Endothelial cell of umbilical vein (primary cell): Measurements from ENCODE around the gene SH3GL1. TPM values are rescaled to one million over a fixed set of nuclear protein-coding genes. Genes with fewer than 3 reads are reported as not detected.

Experiments
- BruUV-seq: library from RNA; stranded (reverse); fragments of 400-500 nt; replicated peaks from 2 replicates; lab custom pipeline; 2021; lab: Mats Ljungman, UMichigan
- CTCF ChIA-PET: fragments of 300-600, 350-600 bp; sonication (Branson Sonifier 250); formaldehyde crosslinking; loops from one replicate; lab custom pipeline; 2021; ENCODE audit warnings: antibody characterized with exemption, inconsistent platforms; lab: Charles Lee
- POLR2A ChIA-PET: fragments of 300-600, 350-600 bp; sonication (Branson Sonifier 250); formaldehyde crosslinking; loops from one replicate; lab custom pipeline; 2021; ENCODE audit warnings: antibody characterized with exemption, inconsistent platforms; lab: Charles Lee
- DNase-seq: peaks from one replicate; pipeline ENCODE4 v3.0.0-alpha.2; 2011; ENCODE audit warnings: low read depth, low spot score
- FAIRE-seq: peaks from 2 replicates; lab custom pipeline; 2011; peaks lifted over from hg19 to GRCh38; lab: Jason Lieb, UNC
- H2AFZ ChIP-seq: 2 replicates; pipeline ENCODE4 v1.6.0; 2012; ENCODE audit warnings: low read depth, low read length, control low read depth, inconsistent platforms
- H3K27ac ChIP-seq: 2 replicates; pipeline ENCODE4 v1.5.1; 2011; ENCODE audit warnings: low read depth, mild to moderate bottlenecking, control low read depth, low read length, moderate library complexity; ENCODE audit not compliant: insufficient read depth
- H3K27me3 ChIP-seq, 2 experiments: 2 replicates each; pipeline versions ENCODE4 v1.6.0 to v1.6.1; 2011; ENCODE audit warnings: low read length in 2 of 2, mixed read lengths in 1 of 2; ENCODE audit not compliant: control insufficient read depth in 2 of 2, insufficient read depth in 2 of 2
- H3K36me3 ChIP-seq, 2 experiments: 2 replicates in 1 of 2; 3 replicates in 1 of 2; pipeline ENCODE4 v1.5.1; 2011; ENCODE audit warnings: low read length in 2 of 2, mild to moderate bottlenecking in 1 of 2, moderate library complexity in 1 of 2; ENCODE audit not compliant: control insufficient read depth in 2 of 2, insufficient read depth in 2 of 2; ENCODE audit errors: extremely low read depth in 1 of 2
- H3K4me1 ChIP-seq: 3 replicates; pipeline ENCODE4 v1.5.1; 2011; ENCODE audit warnings: mild to moderate bottlenecking, low read length; ENCODE audit not compliant: control insufficient read depth, insufficient read depth; ENCODE audit errors: extremely low read depth
- H3K4me2 ChIP-seq: 2 replicates; pipeline ENCODE4 v1.6.1; 2011; ENCODE audit warnings: low read length, control low read depth, mixed read lengths; ENCODE audit not compliant: insufficient read depth
- H3K4me3 ChIP-seq, 3 experiments: fragments of 200-600 bp in 1 of 3; sonication (generic), shearing (Covaris generic) in 1 of 3; replicated peaks in 1 of 3; 2 replicates each; pipeline ENCODE4 v1.5.1; 2011 to 2016; ENCODE audit warnings: control low read depth in 3 of 3, low read length in 3 of 3, mild to moderate bottlenecking in 2 of 3, inconsistent platforms in 1 of 3, low read depth in 1 of 3, moderate library complexity in 1 of 3; ENCODE audit not compliant: insufficient read depth in 1 of 3
- H3K79me2 ChIP-seq: 2 replicates; pipeline ENCODE4 v1.6.0; 2012; ENCODE audit warnings: low read length, inconsistent platforms; ENCODE audit not compliant: control insufficient read depth, insufficient read depth
- H3K9ac ChIP-seq: replicated peaks from 2 replicates; pipeline ENCODE3; 2011; ENCODE audit warnings: low read length, control low read depth; ENCODE audit not compliant: insufficient read depth; ENCODE audit errors: extremely low read depth
- H3K9me1 ChIP-seq: replicated peaks from 3 replicates; pipeline ENCODE4 v1.6.0; 2011; ENCODE audit warnings: mild to moderate bottlenecking, low read length; ENCODE audit not compliant: control insufficient read depth, insufficient read depth; ENCODE audit errors: extremely low read depth
- H3K9me3 ChIP-seq: replicated peaks from 2 replicates; pipeline ENCODE4 v1.5.1; 2012; ENCODE audit warnings: low read length, inconsistent platforms; ENCODE audit not compliant: control insufficient read depth, insufficient read depth
- H4K20me1 ChIP-seq: replicated peaks from 2 replicates; pipeline ENCODE3; 2011; ENCODE audit warnings: mild to moderate bottlenecking, low read length; ENCODE audit not compliant: control insufficient read depth, insufficient read depth; ENCODE audit errors: extremely low read depth
- EZH2 ChIP-seq: IDR thresholded peaks from 2 replicates; pipeline ENCODE4 v1.6.1; 2012; ENCODE audit warnings: borderline replicate concordance, low read depth, mild to moderate bottlenecking, moderate library complexity, low read length, inconsistent platforms; ENCODE audit not compliant: severe bottlenecking
- FOS ChIP-seq: IDR thresholded peaks from 2 replicates; pipeline ENCODE4 v1.6.1; 2011; ENCODE audit warnings: mild to moderate bottlenecking, low read length, moderate library complexity, borderline replicate concordance; ENCODE audit not compliant: insufficient read depth
- GATA2 ChIP-seq: IDR thresholded peaks from 2 replicates; pipeline ENCODE4 v1.7.0; 2011; ENCODE audit warnings: low read depth, mild to moderate bottlenecking, moderate library complexity, mixed read lengths, low read length; ENCODE audit not compliant: insufficient read length, insufficient read depth
- JUN ChIP-seq: IDR thresholded peaks from 2 replicates; pipeline ENCODE4 v1.6.1; 2011; ENCODE audit warnings: borderline replicate concordance, low read depth; ENCODE audit not compliant: insufficient read length, insufficient read depth
- MAX ChIP-seq: IDR thresholded peaks from 2 replicates; pipeline ENCODE4 v1.6.1; 2011; ENCODE audit not compliant: insufficient read depth, insufficient read length
- MYC ChIP-seq: IDR thresholded peaks from one replicate; pipeline ENCODE4 v1.6.1; 2011; ENCODE audit warnings: mild to moderate bottlenecking, low read depth, low read length
- POLR2A ChIP-seq: IDR thresholded peaks from 2 replicates; pipeline ENCODE4 v1.6.1; 2012; ENCODE audit warnings: low read depth, mild to moderate bottlenecking, control low read depth, low read length
- POLR2AphosphoS5 ChIP-seq: IDR thresholded peaks from 2 replicates; pipeline ENCODE4 v1.6.1; 2012; ENCODE audit warnings: low read depth, mild to moderate bottlenecking, control low read depth, low read length, moderate library complexity; ENCODE audit not compliant: insufficient read depth
- dilution Hi-C: fragments of 300-500 bp; cut with MboI; formaldehyde crosslinking; loops from one replicate; pipeline ENCODE4 v1.15.0; 2019; ENCODE audit warnings: low sequenced_read_pairs; ENCODE audit not compliant: extremely low pct_ligation_motif_present
- intact Hi-C: fragments of 100-400 bp; cut with micrococcal nuclease; formaldehyde crosslinking; loops from one replicate; pipeline ENCODE4 v1.10.0; 2022
- polyA plus RNA-seq, 4 experiments: library from polyadenylated mRNA; depleted of rRNA in 3 of 4; stranded (reverse) in 3 of 4; unstranded in 1 of 4; fragments of >200 nt; gene quantifications; 2 replicates each; pipeline versions ENCODE4 v1.2.1 to v1.2.3, GENCODE V29; 2011 to 2012; ENCODE audit warnings: missing spikeins in 1 of 4
- total RNA-seq: library from RNA; stranded (reverse); gene quantifications from 2 replicates; pipeline ENCODE4 v1.2.3, GENCODE V29; 2021
- TF ChIP-seq, protein P1 (sequence below), 2 donors: IDR thresholded peaks; 1 replicate in 1 of 2; 2 replicates in 1 of 2; pipeline ENCODE4 v1.5.1; 2011; ENCODE audit warnings: low read length in 2 of 2, mild to moderate bottlenecking in 2 of 2, moderate library complexity in 2 of 2, control low read depth in 1 of 2, inconsistent platforms in 1 of 2, low read depth in 1 of 2; ENCODE audit not compliant: insufficient read depth in 1 of 2; ENCODE audit errors: extremely low read depth in 1 of 2

SH3GL1 gene
- total and polyA plus RNA-seq, 2 donors (not counting 3 experiments of a cell fraction or from before 2014, with no cell fraction given), result 143 to 145 TPM

DNA sequence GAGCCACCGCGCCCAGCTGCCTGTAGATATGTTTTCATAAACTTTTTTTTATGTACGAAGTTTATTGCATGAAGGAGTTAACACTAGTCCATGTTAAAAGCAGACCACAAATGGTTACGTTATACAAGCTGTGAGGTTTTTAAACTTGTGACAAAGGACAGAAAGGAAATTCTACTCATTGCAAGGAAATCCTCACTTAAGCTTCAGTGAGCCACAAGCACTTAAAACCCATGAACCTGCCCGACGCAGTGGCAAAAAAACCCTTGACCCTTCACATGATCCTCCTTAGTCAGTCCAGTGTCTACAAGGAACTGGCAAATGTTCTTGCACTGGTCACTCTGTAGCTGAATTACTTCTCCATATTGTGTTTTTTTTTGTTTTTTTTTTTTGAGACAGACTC, 52.8 kb downstream of the SH3GL1 start:
- Histone ChIP-seq H3K27me3 (no peaks in the 10 kb centered on the region), H3K79me2 (no peaks in the 10 kb centered on the region), H3K4me3 (no peak overlapping the region), H3K9ac (no peak overlapping the region), H3K4me2 (no peak overlapping the region), H3K9me1 (no peaks in the 10 kb centered on the region), H3K9me3 (no peaks in the 10 kb centered on the region), H3K27ac (no peak overlapping the region), H4K20me1 (no peaks in the 10 kb centered on the region), H3K36me3 (peaks cover 2 to 4% of the 10 kb centered on the region in 2 experiments), H3K4me1 (peaks cover 7% of the 10 kb centered on the region), H2AFZ (no peak overlapping the region)
- FAIRE-seq (no peak), DNase-seq (no peak)
- dilution Hi-C loops (no loop called here), intact Hi-C loops (no loop called here)
- TF ChIP-seq POLR2AphosphoS5, result no peak
- no peak for TF ChIP-seq POLR2A
- no peak for TF ChIP-seq EZH2
- TF ChIP-seq, protein P1, sequence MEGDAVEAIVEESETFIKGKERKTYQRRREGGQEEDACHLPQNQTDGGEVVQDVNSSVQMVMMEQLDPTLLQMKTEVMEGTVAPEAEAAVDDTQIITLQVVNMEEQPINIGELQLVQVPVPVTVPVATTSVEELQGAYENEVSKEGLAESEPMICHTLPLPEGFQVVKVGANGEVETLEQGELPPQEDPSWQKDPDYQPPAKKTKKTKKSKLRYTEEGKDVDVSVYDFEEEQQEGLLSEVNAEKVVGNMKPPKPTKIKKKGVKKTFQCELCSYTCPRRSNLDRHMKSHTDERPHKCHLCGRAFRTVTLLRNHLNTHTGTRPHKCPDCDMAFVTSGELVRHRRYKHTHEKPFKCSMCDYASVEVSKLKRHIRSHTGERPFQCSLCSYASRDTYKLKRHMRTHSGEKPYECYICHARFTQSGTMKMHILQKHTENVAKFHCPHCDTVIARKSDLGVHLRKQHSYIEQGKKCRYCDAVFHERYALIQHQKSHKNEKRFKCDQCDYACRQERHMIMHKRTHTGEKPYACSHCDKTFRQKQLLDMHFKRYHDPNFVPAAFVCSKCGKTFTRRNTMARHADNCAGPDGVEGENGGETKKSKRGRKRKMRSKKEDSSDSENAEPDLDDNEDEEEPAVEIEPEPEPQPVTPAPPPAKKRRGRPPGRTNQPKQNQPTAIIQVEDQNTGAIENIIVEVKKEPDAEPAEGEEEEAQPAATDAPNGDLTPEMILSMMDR (IDR thresholded peaks at IDR 0.05; ENCODE audit: extremely low read depth in 1 of 2, insufficient read depth in 1 of 2, low read depth in 1 of 2, low read length in 2 of 2), result no peak
- no peak for TF ChIP-seq GATA2
- TF ChIP-seq JUN, result no peak
- TF ChIP-seq FOS, result no peak
- TF ChIP-seq MYC, result no peak
- TF ChIP-seq MAX, result no peak
- no TSS peak for BruUV-seq
- ChIA-PET POLR2A (interaction anchor here (0.7 kb wide), 1 partner anchor 27 kb away, joined by 3 read pairs; no protein-coding TSS in a partner anchor), CTCF (interaction anchor here (2.5 kb wide), 1 partner anchor 80 kb away, joined by 8 read pairs; no protein-coding TSS in a partner anchor)
